ENCODE results near the gene TMEM255B. TPM values are rescaled to one million over a fixed set of nuclear protein-coding genes. Genes with fewer than 3 reads are reported as not detected.

Gene TMEM255B
- total and polyA plus RNA-seq, 9 of the 15 experiments (the other 6 are each of a cell fraction or from before 2014, with no cell fraction given) = 0.01 to 0.75 (median 0.23) TPM

DNA sequence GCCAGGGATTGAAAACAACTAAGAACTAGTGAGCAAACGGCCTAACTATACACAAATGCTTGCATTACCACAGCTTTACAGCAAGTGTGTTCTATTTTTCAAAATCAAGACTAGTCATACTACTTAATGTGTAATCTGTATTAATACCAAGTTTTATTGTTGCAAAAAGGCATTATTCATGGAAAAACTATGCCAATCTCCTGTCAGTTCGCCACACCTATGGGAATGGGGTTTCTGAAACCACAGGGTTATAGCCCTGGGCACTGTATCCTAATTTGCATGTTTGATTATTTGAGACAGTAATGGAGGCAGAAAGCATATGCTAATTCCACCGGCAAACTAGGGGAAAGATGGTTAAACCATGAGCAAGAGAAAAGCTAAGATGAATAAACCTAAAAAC, 90.5 kb downstream of the TMEM255B start:
- ChIA-PET CTCF (ENCODE audit: low intra/inter-chr PET ratio) (no interaction called here), POLR2A (no interaction called here)

More for the DNA sequence above, 90.5 kb downstream of the TMEM255B start:
- Histone ChIP-seq H3K4me3 (no peak overlapping the region), H3K9ac (ENCODE audit: insufficient read depth in 1 of 2, low read depth in 2 of 2, low read length in 2 of 2) (no peak overlapping the region), H3K27ac (ENCODE audit: extremely low read depth, low read depth, low read length) (no peak overlapping the region), H3K9me3 (replicated peaks; ENCODE audit: control insufficient read depth, insufficient read depth, low read depth, low read length) (no peaks in the 10 kb centered on the region), H4K20me1 (replicated peaks; ENCODE audit: control insufficient read depth, insufficient read depth, low read length) (no peaks in the 10 kb centered on the region), H2AFZ (ENCODE audit: low read depth, low read length) (no peak overlapping the region), H3K4me1 (replicated peaks in 1 of 2; ENCODE audit: control insufficient read depth in 2 of 2, insufficient read depth in 2 of 2, low read length in 2 of 2) (peaks cover 23 to 35% of the 10 kb centered on the region in 2 experiments), H3K4me2 (ENCODE audit: insufficient read depth, low read length) (no peak overlapping the region), H3K27me3 (ENCODE audit: control insufficient read depth in 2 of 2, insufficient read depth in 2 of 2, low read length in 2 of 2) (no peaks in the 10 kb centered on the region), H3K36me3 (ENCODE audit: control insufficient read depth, insufficient read depth, low read length) (no peaks in the 10 kb centered on the region), H3K9me1 (ENCODE audit: control insufficient read depth, insufficient read depth, low read length) (no peaks in the 10 kb centered on the region), H3K79me2 (ENCODE audit: control insufficient read depth, insufficient read depth, low read length) (peaks cover 9% of the 10 kb centered on the region; the same call in 2 of the 3 replicates)
- intact Hi-C loops (cut with micrococcal nuclease) = no loop called here
- DNase-seq (ENCODE audit: extremely low read depth in 1 of 4, low spot score in 3 of 4) = no peak
- no peak for FAIRE-seq
- no peak for ATAC-seq
- BruUV-seq (replicated peaks) = no TSS peak
- no peak for TF ChIP-seq POLR2AphosphoS2 (IDR thresholded peaks at IDR 0.05; ENCODE audit: low read length)
- no peak for TF ChIP-seq ATF6 (CRISPR knock-in tag; IDR thresholded peaks at IDR 0.05)
- TF ChIP-seq SIRT6 (IDR thresholded peaks at IDR 0.05; ENCODE audit: low read depth, low read length) = no peak
- no peak for TF ChIP-seq ZNF146 (CRISPR knock-in tag; IDR thresholded peaks at IDR 0.05; ENCODE audit: unreplicated experiment)
- TF ChIP-seq HNRNPH1 (optimal IDR thresholded peaks at IDR 0.05; ENCODE audit: low read depth, low read length) = no peak
- TF ChIP-seq KLF16 (IDR thresholded peaks at IDR 0.05) = no peak
- no peak for TF ChIP-seq SP1 (CRISPR knock-in tag; IDR thresholded peaks at IDR 0.05)
- TF ChIP-seq SUPT5H (IDR thresholded peaks at IDR 0.05) = no peak
- no peak for TF ChIP-seq ZNF253 (CRISPR knock-in tag; conservative IDR thresholded peaks at IDR 0.05)
- in situ Hi-C loops (cut with MboI) = no loop called here
- 36% methylated on average over 3 of the region's 3 CpGs for WGBS (ENCODE audit: insufficient coverage, low coverage, missing lambda C conversion rate)
